Measurements from ENCODE around the gene MINDY3. TPM values are rescaled to one million over a fixed set of nuclear protein-coding genes. Genes with fewer than 3 reads are reported as not detected.

The MINDY3 gene
- total RNA-seq, 4 donors from 2014 or later = 19.6 to 38.6 (median 24.2) TPM

- peak; percentile 59 for ATAC-seq (ENCODE audit: low FRiP score)
- no peak for TF ChIP-seq CTCF (IDR thresholded peaks at IDR 0.05)
- DNase-seq (ENCODE audit: low spot score) = no peak
These were observed 68.3 kb downstream of the MINDY3 start for GRCh38 chr10:15791816-15792524.

GRCh38 chr10:15789793-15790525 lies 70.3 kb downstream of the MINDY3 start:
- TF ChIP-seq CTCF (IDR thresholded peaks at IDR 0.05) = no peak
- no peak for DNase-seq (ENCODE audit: low spot score)
- no peak for ATAC-seq (ENCODE audit: low FRiP score)

- ATAC-seq (ENCODE audit: low FRiP score) (no peak), DNase-seq (ENCODE audit: low spot score) (no peak)
- no peak for TF ChIP-seq CTCF (IDR thresholded peaks at IDR 0.05)
These were observed 72.9 kb downstream of the MINDY3 start for GRCh38 chr10:15787426-15787825.

- TF ChIP-seq CTCF (IDR thresholded peaks at IDR 0.05) = no peak
- ATAC-seq (ENCODE audit: low FRiP score) (no peak), DNase-seq (ENCODE audit: low spot score) (no peak)
These were observed 75.5 kb downstream of the MINDY3 start for GRCh38 chr10:15784662-15785300.

GRCh38 chr10:15783941-15784636 lies 76.2 kb downstream of the MINDY3 start:
- TF ChIP-seq CTCF (IDR thresholded peaks at IDR 0.05) = no peak
- ATAC-seq (ENCODE audit: low FRiP score) (no peak), DNase-seq (ENCODE audit: low spot score) (no peak)

- DNase-seq (ENCODE audit: low spot score) = no peak
- no peak for TF ChIP-seq CTCF (IDR thresholded peaks at IDR 0.05)
- ATAC-seq (ENCODE audit: low FRiP score) = no peak
These were observed 77.5 kb downstream of the MINDY3 start for GRCh38 chr10:15782851-15783250.
